Neural crest cell (in vitro differentiated cells): ENCODE measurements around the gene GVQW3. TPM values are rescaled to one million over a fixed set of nuclear protein-coding genes. Genes with fewer than 3 reads are reported as not detected.

Experiments used
- DNase-seq: peaks from one replicate; pipeline ENCODE4 v3.0.0; 2021; ENCODE audit warnings: low read depth, mixed read lengths, low spot score
- H3K27ac Mint-ChIP-seq: one replicate; pipeline ENCODE4 v1.8.0; 2021; ENCODE audit warnings: mild to moderate bottlenecking, mixed read lengths; ENCODE audit not compliant: unreplicated experiment
- H3K27me3 Mint-ChIP-seq: 2 replicates; pipeline ENCODE4 v1.8.0; 2021; ENCODE audit warnings: low read depth, mild to moderate bottlenecking, mixed read lengths
- H3K36me3 Mint-ChIP-seq: 2 replicates; pipeline ENCODE4 v1.8.0; 2021; ENCODE audit warnings: low read depth, mild to moderate bottlenecking, mixed read lengths
- H3K4me1 Mint-ChIP-seq: 2 replicates; pipeline ENCODE4 v1.8.0; 2021; ENCODE audit warnings: mixed read lengths
- H3K4me3 Mint-ChIP-seq: one replicate; pipeline ENCODE4 v1.8.0; 2021; ENCODE audit warnings: mild to moderate bottlenecking, mixed read lengths
- H3K9me3 Mint-ChIP-seq: 2 replicates; pipeline ENCODE4 v1.8.0; 2021; ENCODE audit warnings: mixed read lengths
- total RNA-seq: library from RNA; stranded (reverse); gene quantifications from 2 replicates; pipeline ENCODE4 v1.2.1, GENCODE V29; 2021
- TF ChIP-seq, protein P1 (sequence below): fragments of 200-600 bp; sonication (generic); conservative IDR thresholded peaks from 2 replicates; pipeline ENCODE4 v1.5.0; 2021; ENCODE audit warnings: antibody characterized with exemption, mild to moderate bottlenecking

Gene GVQW3
- total RNA-seq, 1 donor from 2014 or later, result 13.8 TPM

DNA sequence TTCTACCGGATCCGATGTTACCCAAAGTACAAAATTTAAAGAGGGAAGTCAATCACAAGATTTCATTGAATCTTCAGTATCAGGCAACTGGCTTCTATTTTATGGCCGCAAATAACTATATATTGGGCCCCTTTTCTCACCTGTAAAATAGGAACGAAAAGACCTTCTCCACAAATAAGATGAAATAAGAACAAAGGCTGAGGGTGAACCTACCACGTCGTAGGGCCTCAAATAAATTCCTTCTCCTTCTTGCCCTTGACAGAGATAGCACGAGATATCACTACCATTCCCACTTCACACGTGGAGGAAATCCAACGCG lies 62.9 kb downstream of the GVQW3 start:
- peaks cover 5% of the 10 kb centered on the region for H3K36me3 Mint-ChIP-seq
- no peak for DNase-seq
- no peaks in the 10 kb centered on the region for H3K27me3 Mint-ChIP-seq
- peak overlapping the region; percentile 99 for H3K27ac Mint-ChIP-seq
- peaks cover 36% of the 10 kb centered on the region for H3K4me1 Mint-ChIP-seq
- TF ChIP-seq, protein P1, sequence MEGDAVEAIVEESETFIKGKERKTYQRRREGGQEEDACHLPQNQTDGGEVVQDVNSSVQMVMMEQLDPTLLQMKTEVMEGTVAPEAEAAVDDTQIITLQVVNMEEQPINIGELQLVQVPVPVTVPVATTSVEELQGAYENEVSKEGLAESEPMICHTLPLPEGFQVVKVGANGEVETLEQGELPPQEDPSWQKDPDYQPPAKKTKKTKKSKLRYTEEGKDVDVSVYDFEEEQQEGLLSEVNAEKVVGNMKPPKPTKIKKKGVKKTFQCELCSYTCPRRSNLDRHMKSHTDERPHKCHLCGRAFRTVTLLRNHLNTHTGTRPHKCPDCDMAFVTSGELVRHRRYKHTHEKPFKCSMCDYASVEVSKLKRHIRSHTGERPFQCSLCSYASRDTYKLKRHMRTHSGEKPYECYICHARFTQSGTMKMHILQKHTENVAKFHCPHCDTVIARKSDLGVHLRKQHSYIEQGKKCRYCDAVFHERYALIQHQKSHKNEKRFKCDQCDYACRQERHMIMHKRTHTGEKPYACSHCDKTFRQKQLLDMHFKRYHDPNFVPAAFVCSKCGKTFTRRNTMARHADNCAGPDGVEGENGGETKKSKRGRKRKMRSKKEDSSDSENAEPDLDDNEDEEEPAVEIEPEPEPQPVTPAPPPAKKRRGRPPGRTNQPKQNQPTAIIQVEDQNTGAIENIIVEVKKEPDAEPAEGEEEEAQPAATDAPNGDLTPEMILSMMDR, result no peak
- H3K9me3 Mint-ChIP-seq, result no peaks in the 10 kb centered on the region
- peak overlapping the region; percentile 99 for H3K4me3 Mint-ChIP-seq

DNA sequence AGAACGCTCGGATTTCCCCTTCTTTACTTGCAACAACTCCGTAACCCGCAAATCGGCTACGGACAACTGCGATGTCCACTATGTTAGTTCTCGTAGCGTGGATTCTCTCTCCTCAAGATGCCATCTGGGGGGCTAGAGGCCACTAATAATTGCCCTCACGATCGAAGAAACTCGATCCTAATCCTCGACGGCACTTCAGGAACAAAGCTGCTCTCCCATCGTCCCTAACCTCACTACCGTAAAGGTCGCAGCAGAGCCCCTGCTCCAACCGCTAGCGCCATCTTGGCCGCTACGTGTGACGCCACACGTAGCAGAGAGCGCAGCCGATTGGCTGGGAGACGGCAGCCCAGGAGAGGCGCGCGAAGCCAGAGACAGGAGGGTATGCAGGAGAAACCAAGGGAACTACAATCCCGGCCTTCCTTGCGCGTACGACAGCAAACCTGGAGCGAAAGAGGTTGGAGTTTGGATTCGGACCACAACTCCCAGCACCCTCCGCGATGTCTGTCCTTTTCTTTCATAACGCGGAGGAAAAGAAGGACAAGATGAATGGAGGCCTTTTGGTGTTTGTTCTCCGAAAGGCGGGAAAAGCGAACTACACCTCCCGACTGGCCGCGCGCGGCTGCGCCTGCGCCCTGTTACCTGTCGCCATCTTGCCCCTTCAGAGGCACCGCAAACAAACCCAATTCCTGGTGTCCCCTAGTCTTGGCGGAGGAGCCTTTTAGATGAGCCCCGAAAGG lies 63.4 kb downstream of the GVQW3 start, which contains the start of gene EMSY:
TSS of gene EMSY (plus strand) at position 635 of the 737 bp plus-strand sequence. CDS start 1,921 bp downstream, outside the sequence.
- Mint-ChIP-seq H3K9me3 (no peaks in the 10 kb centered on the region), H3K27me3 (no peaks in the 10 kb centered on the region), H3K27ac (peak within 1 kb of the TSS; percentile 99), H3K4me1 (peaks cover 36% of the 10 kb centered on the region), H3K36me3 (peaks cover 5% of the 10 kb centered on the region), H3K4me3 (peak within 1 kb of the TSS; percentile 99)
- TF ChIP-seq, protein P1, result no peak
- DNase-seq, result peak; percentile 83

DNA sequence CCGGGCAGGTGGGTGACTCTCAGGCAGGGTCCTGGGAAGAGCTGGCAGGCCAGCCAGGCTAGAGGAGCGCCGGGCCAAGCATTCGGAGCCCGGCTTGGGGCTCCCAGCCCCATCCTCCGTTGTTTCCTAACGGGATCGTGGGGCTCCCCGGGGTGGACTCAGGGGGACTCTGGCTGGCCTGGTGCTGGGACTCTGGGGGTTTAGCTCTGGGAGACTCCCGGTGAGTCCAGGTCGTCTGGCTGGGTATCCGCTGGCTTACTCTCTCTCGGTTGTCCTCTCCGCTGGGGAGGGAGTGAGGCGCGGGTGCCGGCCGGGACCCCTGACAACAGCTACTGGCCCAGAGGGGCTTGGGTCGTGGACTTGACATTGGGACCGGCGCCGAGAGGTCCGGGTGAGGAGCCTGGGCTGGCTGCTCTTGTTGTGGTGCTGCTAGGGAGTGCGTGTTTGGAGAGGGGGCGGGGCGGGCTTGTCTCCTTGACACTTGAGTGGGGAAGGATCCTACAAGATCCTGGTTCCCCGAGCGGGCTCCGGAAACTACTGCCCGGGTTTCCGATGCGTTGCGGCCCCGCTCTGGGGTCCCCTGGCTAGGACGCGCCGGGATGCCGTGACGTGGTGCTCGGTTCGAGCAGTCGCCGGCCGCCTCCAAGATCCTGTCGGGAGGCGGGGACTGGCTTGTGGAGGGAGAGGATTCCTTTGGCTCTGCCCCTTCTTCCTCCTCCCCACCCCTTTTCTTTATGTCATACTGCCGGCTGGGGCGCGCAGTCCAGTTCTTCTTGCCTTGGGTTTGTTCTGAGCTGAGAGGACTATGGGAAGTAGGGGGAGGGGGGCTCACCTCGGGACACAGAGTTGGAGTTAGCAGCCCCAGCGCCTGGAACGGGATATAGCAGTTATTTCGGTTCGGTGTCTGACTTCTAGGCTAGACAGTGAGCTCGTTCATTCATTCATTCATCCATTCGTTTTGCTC lies 64.3 kb downstream of the GVQW3 start:
- Mint-ChIP-seq H3K9me3 (no peaks in the 10 kb centered on the region), H3K27ac (peak overlapping the region; percentile 99), H3K27me3 (no peaks in the 10 kb centered on the region), H3K4me1 (peaks cover 36% of the 10 kb centered on the region), H3K4me3 (peak overlapping the region; percentile 99), H3K36me3 (peaks cover 5% of the 10 kb centered on the region)
- DNase-seq, result peak; percentile 68
- TF ChIP-seq, protein P1, result peak; percentile 37

DNA sequence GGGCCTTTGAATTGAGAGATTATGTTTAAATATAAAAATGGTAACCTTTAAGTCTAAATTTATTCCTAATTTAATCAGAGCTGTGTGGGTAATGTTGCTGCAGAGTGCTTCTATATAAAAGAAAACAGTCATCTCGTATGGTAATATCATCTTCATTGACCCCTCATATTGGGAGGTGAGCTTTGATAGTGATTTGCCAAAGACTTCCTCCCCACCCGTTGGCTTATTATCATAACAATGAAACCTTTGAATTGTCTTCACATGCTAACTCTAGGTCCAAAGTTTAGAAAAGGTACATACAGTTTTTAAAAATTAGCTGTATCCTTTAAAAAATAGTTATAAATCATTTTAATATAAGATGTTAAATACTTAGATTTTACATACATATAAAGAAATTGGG lies 67.4 kb downstream of the GVQW3 start:
- Mint-ChIP-seq H3K27ac (no peak overlapping the region), H3K9me3 (no peaks in the 10 kb centered on the region), H3K4me3 (no peak overlapping the region), H3K4me1 (peaks cover 33% of the 10 kb centered on the region), H3K27me3 (no peaks in the 10 kb centered on the region), H3K36me3 (peaks cover 10% of the 10 kb centered on the region)
- no peak for DNase-seq
- TF ChIP-seq, protein P1, result no peak

DNA sequence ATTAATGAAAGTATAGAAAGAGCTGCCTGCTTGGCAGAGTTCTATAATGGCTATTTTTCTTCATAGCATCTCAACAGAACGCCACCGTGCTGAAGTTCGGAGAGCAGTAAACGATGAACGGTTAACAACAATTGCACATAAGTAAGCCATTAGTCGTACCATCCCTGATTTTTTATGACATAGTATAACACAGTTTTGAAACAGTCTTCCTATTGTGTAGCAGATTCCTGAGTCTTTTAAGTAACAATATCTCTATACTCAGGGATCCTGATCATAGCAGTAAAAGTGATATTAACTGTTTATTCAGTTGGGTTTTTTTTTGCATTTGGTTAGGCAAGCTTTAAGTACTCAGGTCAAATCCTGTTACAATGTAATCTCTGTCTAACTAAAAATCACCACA lies 72.1 kb downstream of the GVQW3 start:
- H3K27me3 Mint-ChIP-seq, result no peaks in the 10 kb centered on the region
- no peak overlapping the region for H3K4me3 Mint-ChIP-seq
- peaks cover 10% of the 10 kb centered on the region for H3K36me3 Mint-ChIP-seq
- peaks cover 34% of the 10 kb centered on the region for H3K4me1 Mint-ChIP-seq
- DNase-seq, result no peak
- TF ChIP-seq, protein P1, result no peak
- no peaks in the 10 kb centered on the region for H3K9me3 Mint-ChIP-seq
- no peak overlapping the region for H3K27ac Mint-ChIP-seq
